K562 (cell line): ENCODE results near the gene BEST1. TPM values are rescaled to one million over a fixed set of nuclear protein-coding genes. Genes with fewer than 3 reads are reported as not detected.
A peak's percentile ranks its signal among the peaks of the same experiment; 100 is the strongest.

Source experiments
- ARID3A ChIP-seq: IDR thresholded peaks from 2 replicates; pipeline ENCODE4 v1.6.1; 2012; ENCODE audit warnings: low read depth, low read length, improper control_type of control experiment, borderline replicate concordance
- ARNT ChIP-seq, 2 experiments: fragments of 450-650 bp; IDR thresholded peaks; 2 replicates each; pipeline ENCODE4 v1.6.1; 2016; ENCODE audit warnings: mild to moderate bottlenecking in 1 of 2
- CREB3 ChIP-seq: fragments of 450-650 bp; conservative IDR thresholded peaks from 2 replicates; pipeline ENCODE4 v1.6.1; 2016; ENCODE audit warnings: missing genetic modification characterization, low read depth, mild to moderate bottlenecking, missing compliant biosample characterization, moderate library complexity
- HDGF ChIP-seq: fragments of 450-650 bp; IDR thresholded peaks from 2 replicates; pipeline ENCODE4 v1.6.1; 2016
- MYNN ChIP-seq, 2 experiments: sonication (generic); formaldehyde crosslinking in 1 of 2; IDR thresholded peaks; 2 replicates each; pipeline versions ENCODE4 v1.5.0 to v1.6.1; 2016 to 2020; ENCODE audit warnings: antibody characterized with exemption in 1 of 2, missing genetic modification reagents in 1 of 2
- POLR3G ChIP-seq: IDR thresholded peaks from 2 replicates; pipeline ENCODE4 v1.6.1; 2011; ENCODE audit not compliant: insufficient read length, insufficient replicate concordance; ENCODE audit errors: extremely low read depth
- REST ChIP-seq, 2 experiments: fragments of 450-650 bp; formaldehyde crosslinking in 1 of 2; IDR thresholded peaks; 2 replicates each; pipeline versions ENCODE4 v1.4.0 to v1.6.1; 2014 to 2020; ENCODE audit warnings: mild to moderate bottlenecking in 2 of 2, borderline replicate concordance in 1 of 2, low read depth in 1 of 2
- SP1 ChIP-seq: sonication (generic); formaldehyde crosslinking; IDR thresholded peaks from 2 replicates; pipeline ENCODE4 v1.8.1; 2022; ENCODE audit warnings: mild to moderate bottlenecking, missing genetic modification reagents
- TOE1 ChIP-seq, 2 experiments: fragments of 450-650 bp in 1 of 2; sonication (generic) in 1 of 2; formaldehyde crosslinking in 1 of 2; IDR thresholded peaks; 2 replicates each; pipeline versions ENCODE4 v1.7.1 to v1.8.0; 2016 to 2022; ENCODE audit warnings: borderline replicate concordance in 2 of 2, mild to moderate bottlenecking in 2 of 2, antibody characterized with exemption in 1 of 2, inconsistent platforms in 1 of 2, low read depth in 1 of 2, missing genetic modification reagents in 1 of 2, moderate library complexity in 1 of 2
- ZBTB26 ChIP-seq: fragments of 450-650 bp; formaldehyde crosslinking; IDR thresholded peaks from 2 replicates; pipeline ENCODE4 v1.4.0; 2022; ENCODE audit warnings: missing genetic modification characterization
- ZNF134 ChIP-seq: fragments of 250-450 bp; sonication (Bioruptor Pico); conservative IDR thresholded peaks from 2 replicates; pipeline ENCODE4 v1.4.0; 2020
- ZNF41 ChIP-seq: fragments of 250-450 bp; sonication (Bioruptor Pico); conservative IDR thresholded peaks from 2 replicates; pipeline ENCODE4 v1.4.0; 2020; ENCODE audit warnings: mild to moderate bottlenecking
- ZNF445 ChIP-seq: fragments of 250-450 bp; sonication (Bioruptor Pico); IDR thresholded peaks from 2 replicates; pipeline ENCODE4 v1.4.0; 2020; ENCODE audit warnings: low read depth, mild to moderate bottlenecking, moderate library complexity
- ZNF584 ChIP-seq: fragments of 200-800 bp; sonication (Bioruptor generic); IDR thresholded peaks from 2 replicates; pipeline ENCODE4 v1.6.1; 2016; ENCODE audit warnings: low read depth, mild to moderate bottlenecking, missing genetic modification characterization, missing compliant biosample characterization
- polyA plus RNA-seq, 8 experiments: library from polyadenylated mRNA; depleted of rRNA in 4 of 8; stranded (reverse) in 5 of 8; unstranded in 3 of 8; fragments of >200 nt; fragmentation: Nextera tagmentation in 2 of 8; fragmentation: Illumina TruSeq in 1 of 8; extraction: Ambion mirVana in 2 of 8; extraction: Trizol in 1 of 8; gene quantifications; 2 replicates each; pipeline versions ENCODE4 v1.2.1 to v1.2.3, GENCODE V29; 2011 to 2014; ENCODE audit warnings: inconsistent platforms in 1 of 8, missing spikeins in 1 of 8
- total RNA-seq, 7 experiments: library from RNA; depleted of rRNA in 6 of 7; stranded (reverse); fragments of >200 nt in 6 of 7; fragmentation: Illumina TruSeq in 2 of 7; extraction: Trizol in 2 of 7; gene quantifications; 2 replicates each; pipeline versions ENCODE4 v1.2.1 to v1.2.3, GENCODE V29; 2011 to 2021; ENCODE audit warnings: low replicate concordance in 1 of 7

BEST1 gene
- total and polyA plus RNA-seq, 9 of the 15 experiments (the other 6 are each of a cell fraction or from before 2014, with no cell fraction given): 0.07 to 1.3 (median 0.40) TPM

GRCh38 chr11:61917334-61918109 is 32.6 kb upstream of the BEST1 start, which contains the start of gene RAB3IL1 (continued):
- no peak for TF ChIP-seq ZBTB26
- peak; percentile 44; the same call in 1 of the 2 replicates for TF ChIP-seq SP1 (CRISPR knock-in tag)
- peak; percentile 52; the same call in 1 of the 2 replicates for TF ChIP-seq TOE1 (IDR thresholded peaks at IDR 0.05; ENCODE audit: borderline replicate concordance)
- TF ChIP-seq TOE1 (CRISPR knock-in tag; IDR thresholded peaks at IDR 0.05; ENCODE audit: borderline replicate concordance, low read depth): no peak
- TF ChIP-seq REST (IDR thresholded peaks at IDR 0.05; ENCODE audit: borderline replicate concordance): peak; percentile 78
- no peak for TF ChIP-seq REST (CRISPR knock-in tag; IDR thresholded peaks at IDR 0.05; ENCODE audit: low read depth)
- no peak for TF ChIP-seq ARID3A
- no peak for TF ChIP-seq POLR3G
- TF ChIP-seq ZNF134: no peak
- TF ChIP-seq CREB3 (tag): no peak
- no peak for TF ChIP-seq MYNN (IDR thresholded peaks at IDR 0.05)
- TF ChIP-seq MYNN (CRISPR knock-in tag; IDR thresholded peaks at IDR 0.05): no peak
- no peak for TF ChIP-seq ZNF445 (CRISPR knock-in tag)
- TF ChIP-seq ARNT (IDR thresholded peaks at IDR 0.05): no peak
- TF ChIP-seq ZNF584 (CRISPR knock-in tag): no peak
- TF ChIP-seq ZNF41 (CRISPR knock-in tag): no peak
- TF ChIP-seq HDGF: no peak
